Lung (tissue), 12 donors: ENCODE results near the gene RALGPS1. TPM values are rescaled to one million over a fixed set of nuclear protein-coding genes. Genes with fewer than 3 reads are reported as not detected.

Source experiments
- ATAC-seq: fragments of 200-7000 bp; cut with Tn5 transposase; one replicate; pipeline ENCODE4 v1.9.1; 2020; ENCODE audit warnings: moderate number of reproducible peaks; ENCODE audit not compliant: insufficient read depth, low FRiP score
- DNase-seq, 3 donors: peaks; one replicate each; pipeline ENCODE4 v3.0.0-alpha.2; 2013 to 2017
- H3K27ac ChIP-seq, 2 donors: one replicate each; pipeline ENCODE4 v1.5.1; 2013; ENCODE audit warnings: mild to moderate bottlenecking in 2 of 2, moderate library complexity in 2 of 2, control low read depth in 1 of 2, inconsistent platforms in 1 of 2, low read depth in 1 of 2, low read length in 1 of 2
- H3K27me3 ChIP-seq, 3 donors: one replicate each; pipeline ENCODE4 v1.5.1; 2013; ENCODE audit warnings: low read length in 2 of 3; ENCODE audit not compliant: control insufficient read depth in 3 of 3, insufficient read depth in 3 of 3
- H3K36me3 ChIP-seq, 4 donors: one replicate each; pipeline ENCODE4 v1.5.1; 2013; ENCODE audit warnings: low read length in 4 of 4, mild to moderate bottlenecking in 1 of 4, moderate library complexity in 1 of 4; ENCODE audit not compliant: control insufficient read depth in 4 of 4, insufficient read depth in 4 of 4
- H3K4me1 ChIP-seq, 5 donors: one replicate each; pipeline ENCODE4 v1.5.1; 2013; ENCODE audit warnings: low read length in 5 of 5, mild to moderate bottlenecking in 2 of 5, moderate library complexity in 1 of 5; ENCODE audit not compliant: control insufficient read depth in 5 of 5, insufficient read depth in 5 of 5
- H3K4me3 ChIP-seq: one replicate; pipeline ENCODE4 v1.5.1; 2013; ENCODE audit warnings: mild to moderate bottlenecking, control low read depth, moderate library complexity
- H3K9ac ChIP-seq, 2 donors: one replicate each; pipeline ENCODE4 v1.5.1; 2013; ENCODE audit warnings: low read length in 2 of 2, control low read depth in 1 of 2; ENCODE audit not compliant: insufficient read depth in 1 of 2
- H3K9me3 ChIP-seq, 4 donors: one replicate each; pipeline ENCODE4 v1.5.1; 2013; ENCODE audit warnings: low read length in 3 of 4, mild to moderate bottlenecking in 1 of 4, moderate library complexity in 1 of 4; ENCODE audit not compliant: control insufficient read depth in 4 of 4, insufficient read depth in 3 of 4
- WGBS, 2 donors: extraction: QIAGEN DNeasy Blood & Tissue Kit; methylation state at CpG; one replicate each; pipeline ENCODE4 v1.1.7; 2013; 5-methylcytosine and 5-hydroxymethylcytosine counted together
- polyA plus RNA-seq, 2 donors: library from polyadenylated mRNA; stranded (reverse); fragments of 200-250 nt; gene quantifications; one replicate each; pipeline ENCODE4 v1.2.1, GENCODE V29; 2013
- total RNA-seq, 2 donors: library from RNA; depleted of rRNA in 1 of 2; stranded (reverse); fragments of >200 nt in 1 of 2; gene quantifications; one replicate each; pipeline ENCODE4 v1.2.1, GENCODE V29; 2014 to 2021
- TF ChIP-seq, protein P1 (sequence below): IDR thresholded peaks from 2 replicates; pipeline ENCODE4 v1.5.1; 2012; ENCODE audit warnings: mild to moderate bottlenecking; ENCODE audit errors: control extremely low read depth, extremely low read depth
- donor health status: control.
- donor health status: control.
- donor health status: Bipolar disorder and iron deficiency.
- donor health status: healthy.
- donor health status: DM: yes; HTN: yes; CAD: no.

The RALGPS1 gene
- total and polyA plus RNA-seq, 4 donors: 3.5 to 30.3 (median 11.9) TPM

DNA sequence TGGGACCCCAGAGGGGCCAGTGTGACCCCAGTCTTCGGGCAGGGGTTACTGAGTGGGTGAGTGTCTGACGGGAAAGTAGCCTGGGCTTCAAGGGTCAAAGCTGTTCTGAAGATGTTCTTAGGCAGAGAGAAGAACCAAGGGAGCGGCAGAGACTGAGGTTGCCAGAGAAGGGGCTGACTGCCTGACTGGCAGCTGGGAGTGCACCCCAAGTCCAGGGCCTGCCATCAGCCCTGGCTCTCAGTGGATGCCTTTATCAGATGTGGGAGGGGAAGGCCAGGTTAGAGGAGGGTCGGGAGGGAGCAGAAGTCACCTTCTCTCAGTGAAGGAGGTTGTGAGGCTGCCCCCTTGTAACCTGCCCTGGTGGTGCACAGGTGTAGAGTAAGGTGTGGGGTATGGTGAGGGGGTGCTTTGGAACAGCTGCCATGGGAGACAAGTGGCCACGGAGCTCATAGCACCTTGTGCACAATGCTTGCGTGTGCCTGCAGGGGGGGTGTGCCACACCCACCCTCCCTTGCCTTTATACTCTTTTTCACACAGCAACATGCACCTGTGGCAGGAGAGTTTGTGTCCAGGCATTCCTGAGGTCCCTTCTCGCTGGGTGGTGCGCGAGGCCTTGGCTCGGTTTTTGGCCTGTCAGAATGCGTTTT lies 18.9 kb downstream of the RALGPS1 start:
- no peak for DNase-seq
- Histone ChIP-seq H3K27me3 (no peaks in the 10 kb centered on the region), H3K4me3 (no peak overlapping the region), H3K9me3 (no peaks in the 10 kb centered on the region), H3K4me1 (no peaks in the 10 kb centered on the region), H3K9ac (no peak overlapping the region), H3K27ac (no peak overlapping the region), H3K36me3 (peaks cover 0 to 5% (median 0%) of the 10 kb centered on the region in 4 donors)
- TF ChIP-seq, protein P1, sequence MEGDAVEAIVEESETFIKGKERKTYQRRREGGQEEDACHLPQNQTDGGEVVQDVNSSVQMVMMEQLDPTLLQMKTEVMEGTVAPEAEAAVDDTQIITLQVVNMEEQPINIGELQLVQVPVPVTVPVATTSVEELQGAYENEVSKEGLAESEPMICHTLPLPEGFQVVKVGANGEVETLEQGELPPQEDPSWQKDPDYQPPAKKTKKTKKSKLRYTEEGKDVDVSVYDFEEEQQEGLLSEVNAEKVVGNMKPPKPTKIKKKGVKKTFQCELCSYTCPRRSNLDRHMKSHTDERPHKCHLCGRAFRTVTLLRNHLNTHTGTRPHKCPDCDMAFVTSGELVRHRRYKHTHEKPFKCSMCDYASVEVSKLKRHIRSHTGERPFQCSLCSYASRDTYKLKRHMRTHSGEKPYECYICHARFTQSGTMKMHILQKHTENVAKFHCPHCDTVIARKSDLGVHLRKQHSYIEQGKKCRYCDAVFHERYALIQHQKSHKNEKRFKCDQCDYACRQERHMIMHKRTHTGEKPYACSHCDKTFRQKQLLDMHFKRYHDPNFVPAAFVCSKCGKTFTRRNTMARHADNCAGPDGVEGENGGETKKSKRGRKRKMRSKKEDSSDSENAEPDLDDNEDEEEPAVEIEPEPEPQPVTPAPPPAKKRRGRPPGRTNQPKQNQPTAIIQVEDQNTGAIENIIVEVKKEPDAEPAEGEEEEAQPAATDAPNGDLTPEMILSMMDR: no peak
- 89 to 96% methylated on average over 11 of the region's 11 CpGs for WGBS, 2 donors
- ATAC-seq: no peak

DNA sequence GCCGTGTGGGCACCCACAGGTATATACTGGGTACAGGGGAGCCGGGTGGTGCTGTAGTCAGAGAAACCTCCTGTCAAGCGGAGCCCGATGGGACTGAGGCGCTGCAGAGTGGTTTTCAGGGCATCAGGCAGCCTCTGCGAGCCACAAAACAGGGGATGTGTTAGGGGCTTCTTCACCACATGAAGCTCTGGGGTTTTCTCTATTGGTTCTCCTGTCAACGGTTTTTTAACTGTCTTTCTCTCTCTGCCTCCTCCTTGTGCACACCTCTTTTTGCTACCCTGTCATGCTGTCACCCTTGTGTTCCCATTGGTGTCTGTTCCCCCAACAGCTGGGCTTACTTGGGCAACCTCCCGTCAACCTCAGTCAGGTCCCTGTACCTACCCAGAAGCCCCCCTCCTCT lies 19.9 kb downstream of the RALGPS1 start:
- H3K36me3 ChIP-seq: peaks cover 0 to 5% (median 0%) of the 10 kb centered on the region in 4 donors
- H3K27me3 ChIP-seq: no peaks in the 10 kb centered on the region
- H3K27ac ChIP-seq: no peak overlapping the region
- WGBS, 2 donors: 92 to 93% methylated on average over 8 of the region's 8 CpGs
- no peaks in the 10 kb centered on the region for H3K4me1 ChIP-seq
- no peak for ATAC-seq
- DNase-seq: no peak
- TF ChIP-seq, protein P1: no peak
- H3K9me3 ChIP-seq: no peaks in the 10 kb centered on the region
- H3K4me3 ChIP-seq: no peak overlapping the region
- no peak overlapping the region for H3K9ac ChIP-seq

DNA sequence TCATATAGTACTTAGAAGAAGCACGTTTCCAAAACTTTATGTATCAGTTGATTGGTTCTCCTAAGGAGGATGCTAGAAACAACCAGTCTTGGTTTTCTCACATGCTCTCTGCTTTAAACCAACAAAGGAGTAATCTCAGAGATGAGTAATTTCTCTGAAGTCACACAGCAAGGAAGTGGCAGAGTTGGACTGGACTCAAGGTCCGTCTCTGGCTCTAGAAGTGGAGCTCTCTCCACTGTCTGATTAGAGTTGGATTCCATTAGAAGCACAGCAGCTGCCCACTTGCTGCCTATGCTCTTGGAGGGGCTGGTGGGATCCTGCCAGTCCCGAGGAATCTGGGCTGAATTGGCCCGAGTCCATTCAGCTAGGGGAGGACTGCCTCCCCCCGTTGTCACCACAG lies 21.0 kb downstream of the RALGPS1 start:
- TF ChIP-seq, protein P1: no peak
- DNase-seq: no peak
- no peak overlapping the region for H3K27ac ChIP-seq
- peaks cover 0 to 5% (median 0%) of the 10 kb centered on the region in 4 donors for H3K36me3 ChIP-seq
- 81 to 88% methylated on average over 5 of the region's 5 CpGs for WGBS, 2 donors
- no peaks in the 10 kb centered on the region for H3K9me3 ChIP-seq
- peaks cover 0 to 2% (median 0%) of the 10 kb centered on the region in 5 donors for H3K4me1 ChIP-seq
- H3K27me3 ChIP-seq: no peaks in the 10 kb centered on the region
- ATAC-seq: no peak
- H3K9ac ChIP-seq: no peak overlapping the region
- H3K4me3 ChIP-seq: no peak overlapping the region

DNA sequence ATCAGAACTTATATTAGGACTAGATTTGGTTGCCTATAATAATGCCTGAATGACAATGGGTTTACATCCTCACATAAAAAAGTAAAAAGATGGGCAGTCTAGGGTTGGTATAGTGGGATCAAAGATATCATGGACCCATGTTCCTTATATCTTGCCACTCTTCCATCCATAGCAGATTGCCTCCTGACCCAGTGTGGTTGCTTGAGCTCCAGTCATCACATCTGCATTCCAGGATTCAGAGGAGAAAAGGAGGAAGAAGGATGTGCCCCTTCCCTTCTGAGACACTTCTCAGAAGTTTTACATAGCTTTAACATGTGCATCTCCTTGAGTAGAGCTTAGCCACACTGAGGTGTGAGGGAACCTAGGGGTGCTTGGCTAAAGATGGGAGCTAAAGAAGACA lies 22.9 kb downstream of the RALGPS1 start:
- no peak overlapping the region for H3K27ac ChIP-seq
- H3K4me1 ChIP-seq: peaks cover 0 to 2% (median 0%) of the 10 kb centered on the region in 5 donors
- peaks cover 0 to 5% (median 0%) of the 10 kb centered on the region in 4 donors for H3K36me3 ChIP-seq
- no peaks in the 10 kb centered on the region for H3K9me3 ChIP-seq
- H3K4me3 ChIP-seq: no peak overlapping the region
- no peaks in the 10 kb centered on the region for H3K27me3 ChIP-seq
- no peak overlapping the region for H3K9ac ChIP-seq
- no peak for DNase-seq
- no peak for ATAC-seq
- TF ChIP-seq, protein P1: no peak
